GM12874 (cell line): Measurements from ENCODE around the gene KAT7.
A peak's percentile ranks its signal among the peaks of the same experiment; 100 is the strongest.

Source experiments
- TF ChIP-seq, protein P1 (sequence below): IDR thresholded peaks from 2 replicates; pipeline ENCODE4 v1.5.1; 2011; ENCODE audit warnings: low read depth, mild to moderate bottlenecking, control low read depth, low read length, moderate library complexity; ENCODE audit not compliant: insufficient read depth

The KAT7 gene

DNA sequence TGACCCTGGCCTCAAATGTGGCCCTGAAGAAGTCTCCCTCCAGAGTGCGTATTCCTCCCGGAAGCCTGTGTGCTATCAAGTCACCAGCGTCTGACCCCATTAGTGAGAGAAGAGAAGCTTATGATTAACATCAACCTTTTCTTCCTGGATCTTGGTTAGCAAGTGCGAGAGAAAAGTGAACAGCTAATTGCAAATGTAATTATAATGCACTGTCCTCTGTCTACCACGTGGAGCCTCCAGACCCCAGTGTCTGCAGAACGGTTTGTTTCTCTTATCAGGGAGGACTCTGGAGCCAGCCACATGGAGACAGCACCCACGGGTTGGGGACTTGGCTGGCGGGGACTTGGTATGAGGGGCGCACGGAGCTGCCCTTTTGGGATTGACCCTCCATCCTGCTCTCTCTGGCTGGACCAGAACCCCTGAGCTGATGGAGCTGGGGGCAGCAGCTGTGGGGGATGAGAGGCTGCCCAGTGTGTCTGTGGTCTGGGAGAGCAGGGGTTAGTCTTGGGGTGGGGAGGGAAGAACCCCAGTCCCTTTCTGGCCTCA is 65.1 kb downstream of the KAT7 start:
- TF ChIP-seq, protein P1, sequence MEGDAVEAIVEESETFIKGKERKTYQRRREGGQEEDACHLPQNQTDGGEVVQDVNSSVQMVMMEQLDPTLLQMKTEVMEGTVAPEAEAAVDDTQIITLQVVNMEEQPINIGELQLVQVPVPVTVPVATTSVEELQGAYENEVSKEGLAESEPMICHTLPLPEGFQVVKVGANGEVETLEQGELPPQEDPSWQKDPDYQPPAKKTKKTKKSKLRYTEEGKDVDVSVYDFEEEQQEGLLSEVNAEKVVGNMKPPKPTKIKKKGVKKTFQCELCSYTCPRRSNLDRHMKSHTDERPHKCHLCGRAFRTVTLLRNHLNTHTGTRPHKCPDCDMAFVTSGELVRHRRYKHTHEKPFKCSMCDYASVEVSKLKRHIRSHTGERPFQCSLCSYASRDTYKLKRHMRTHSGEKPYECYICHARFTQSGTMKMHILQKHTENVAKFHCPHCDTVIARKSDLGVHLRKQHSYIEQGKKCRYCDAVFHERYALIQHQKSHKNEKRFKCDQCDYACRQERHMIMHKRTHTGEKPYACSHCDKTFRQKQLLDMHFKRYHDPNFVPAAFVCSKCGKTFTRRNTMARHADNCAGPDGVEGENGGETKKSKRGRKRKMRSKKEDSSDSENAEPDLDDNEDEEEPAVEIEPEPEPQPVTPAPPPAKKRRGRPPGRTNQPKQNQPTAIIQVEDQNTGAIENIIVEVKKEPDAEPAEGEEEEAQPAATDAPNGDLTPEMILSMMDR: no peak

DNA sequence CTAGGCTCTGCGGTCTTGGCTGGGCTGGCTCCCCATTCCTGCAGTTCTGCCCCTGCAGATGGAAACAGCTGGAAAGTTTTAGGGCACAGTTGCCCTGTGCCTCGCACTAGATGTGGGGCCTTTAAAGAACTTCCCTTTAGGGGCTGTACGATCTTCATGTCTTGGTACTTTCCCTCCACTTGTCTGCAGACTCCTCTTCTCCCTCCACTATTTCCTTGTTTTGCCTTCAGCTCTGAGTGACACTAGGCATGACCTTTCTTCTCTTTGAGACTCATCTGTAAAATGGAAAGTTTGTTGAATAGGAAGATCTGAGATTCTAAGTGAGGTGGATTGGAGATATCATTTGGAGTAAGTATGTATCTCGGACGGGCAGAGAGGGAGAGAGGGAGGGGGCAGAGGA is 65.6 kb downstream of the KAT7 start:
- TF ChIP-seq, protein P1: no peak

GRCh38 chr17:49858796-49859195 is 70.3 kb downstream of the KAT7 start:
- TF ChIP-seq, protein P1: no peak

- TF ChIP-seq, protein P1: no peak
These were observed 71.8 kb downstream of the KAT7 start for GRCh38 chr17:49859991-49860953.

DNA sequence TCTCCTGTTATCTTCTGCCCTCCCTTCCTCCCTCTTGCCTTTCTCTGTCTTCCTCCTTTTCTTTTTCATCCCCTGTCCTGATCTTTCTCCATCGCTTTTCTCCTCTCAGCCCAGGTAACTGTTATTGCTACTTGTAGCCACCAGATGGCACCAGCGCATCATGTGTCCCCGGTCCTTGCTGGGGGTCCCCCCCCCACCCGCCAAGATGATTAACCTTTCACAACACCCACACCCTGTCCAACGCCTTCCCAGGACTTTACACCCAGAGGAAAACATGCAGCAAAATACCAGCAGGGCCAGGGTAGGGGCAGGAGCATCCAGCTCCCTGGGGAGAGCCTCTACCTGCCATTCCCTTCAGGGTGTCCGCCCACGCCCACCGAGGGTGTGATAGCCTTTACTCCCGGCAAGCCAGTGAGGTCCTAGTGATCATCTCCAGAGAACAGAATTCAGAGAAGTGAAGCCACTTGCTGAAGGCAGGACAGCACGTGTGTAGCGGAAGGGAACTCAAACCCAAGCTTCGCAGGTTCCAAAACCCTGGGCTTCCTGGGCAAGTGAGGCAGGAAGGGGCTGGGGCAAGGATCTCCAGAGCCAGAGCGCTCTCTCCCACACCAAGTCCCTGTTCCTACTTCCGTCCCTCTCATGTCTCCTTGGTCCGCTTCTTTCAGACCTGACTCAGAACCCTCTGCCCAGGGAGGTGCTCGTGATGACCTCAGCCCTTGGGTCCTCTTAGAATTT is 72.8 kb downstream of the KAT7 start:
- TF ChIP-seq, protein P1: peak; percentile 80

DNA sequence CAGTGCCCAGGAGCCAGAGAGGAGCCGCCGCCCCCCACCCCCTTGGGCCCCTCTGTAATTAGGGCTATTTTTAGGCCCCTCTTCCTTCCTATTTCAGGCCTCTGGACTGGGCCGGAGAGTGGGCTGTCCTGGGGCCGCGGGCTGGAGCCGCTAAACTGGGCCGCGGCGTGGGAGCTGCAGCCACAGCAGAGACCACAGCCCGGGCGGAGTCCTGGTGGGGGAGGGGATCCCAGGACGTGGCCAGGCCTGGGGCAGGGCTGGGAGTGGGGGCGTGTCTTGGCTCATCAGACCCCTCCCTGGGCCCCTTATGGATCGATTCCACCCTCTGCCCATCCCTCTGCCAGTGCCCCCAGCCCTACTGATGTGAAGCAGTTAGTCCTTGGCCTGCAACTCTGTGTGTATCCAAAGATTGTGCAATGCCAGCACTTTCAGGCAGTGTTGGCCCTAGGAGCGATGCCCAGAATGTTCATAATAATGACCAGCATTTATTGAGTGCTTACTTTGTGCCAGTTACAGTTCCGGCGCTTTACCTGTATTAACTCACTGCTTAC is 74.4 kb downstream of the KAT7 start:
- TF ChIP-seq, protein P1: no peak

GRCh38 chr17:49866019-49866380 is 77.5 kb downstream of the KAT7 start:
- TF ChIP-seq, protein P1: no peak
